ENCODE data around the gene PRKAG3. TPM values are rescaled to one million over a fixed set of nuclear protein-coding genes. Genes with fewer than 3 reads are reported as not detected.

Gene PRKAG3
- total and polyA plus RNA-seq, 4 donors, result 0.08 TPM; not detected in 3

GRCh38 chr2:218780046-218780445 is 51.6 kb downstream of the PRKAG3 start:
- TF ChIP-seq FOXA2 (IDR thresholded peaks at IDR 0.05), result no peak
- TF ChIP-seq RXRA (IDR thresholded peaks at IDR 0.05), result no peak
- TF ChIP-seq NR2F2 (IDR thresholded peaks at IDR 0.05), result no peak
- TF ChIP-seq GABPA (IDR thresholded peaks at IDR 0.05 in 1 of 2, conservative IDR thresholded peaks at IDR 0.05 in 1 of 2), result no peak
- TF ChIP-seq EGR1 (IDR thresholded peaks at IDR 0.05; ENCODE audit: low read depth in 2 of 2), result no peak
- TF ChIP-seq CTCF (IDR thresholded peaks at IDR 0.05; ENCODE audit: low read depth, low read length, missing input control), result no peak
- TF ChIP-seq RAD21 (IDR thresholded peaks at IDR 0.05), result no peak
- TF ChIP-seq JUND (IDR thresholded peaks at IDR 0.05), result no peak
- TF ChIP-seq YY1 (IDR thresholded peaks at IDR 0.05), result no peak
- TF ChIP-seq HNF4G (IDR thresholded peaks at IDR 0.05), result no peak
- TF ChIP-seq ATF3 (IDR thresholded peaks at IDR 0.05), result no peak
- no peak for TF ChIP-seq SP1 (IDR thresholded peaks at IDR 0.05)
- Histone ChIP-seq H3K27me3 (ENCODE audit: control insufficient read depth in 4 of 4, insufficient read depth in 4 of 4, low read length in 3 of 4) (no peaks in the 10 kb centered on the region), H3K36me3 (ENCODE audit: control insufficient read depth in 4 of 4, insufficient read depth in 3 of 4, low read depth in 1 of 4, low read length in 3 of 4) (no peaks in the 10 kb centered on the region), H3K9me3 (ENCODE audit: control insufficient read depth in 4 of 4, low read length in 3 of 4) (peaks cover 0 to 3% (median 0%) of the 10 kb centered on the region in 4 donors), H3K4me1 (ENCODE audit: control insufficient read depth in 4 of 4, insufficient read depth in 4 of 4, low read length in 3 of 4) (peaks cover 0 to 26% (median 16%) of the 10 kb centered on the region in 4 donors), H3K9ac (ENCODE audit: low read depth in 1 of 2, low read length in 2 of 2) (no peak overlapping the region), H3K4me3 (ENCODE audit: low read depth in 1 of 3, low read length in 3 of 3) (no peak overlapping the region), H3K27ac (ENCODE audit: low read depth in 1 of 2, low read length in 2 of 2) (no peak overlapping the region)
- no peak for DNase-seq (ENCODE audit: low spot score)
- WGBS, result 90% methylated on average over 2 of the region's 2 CpGs

DNA sequence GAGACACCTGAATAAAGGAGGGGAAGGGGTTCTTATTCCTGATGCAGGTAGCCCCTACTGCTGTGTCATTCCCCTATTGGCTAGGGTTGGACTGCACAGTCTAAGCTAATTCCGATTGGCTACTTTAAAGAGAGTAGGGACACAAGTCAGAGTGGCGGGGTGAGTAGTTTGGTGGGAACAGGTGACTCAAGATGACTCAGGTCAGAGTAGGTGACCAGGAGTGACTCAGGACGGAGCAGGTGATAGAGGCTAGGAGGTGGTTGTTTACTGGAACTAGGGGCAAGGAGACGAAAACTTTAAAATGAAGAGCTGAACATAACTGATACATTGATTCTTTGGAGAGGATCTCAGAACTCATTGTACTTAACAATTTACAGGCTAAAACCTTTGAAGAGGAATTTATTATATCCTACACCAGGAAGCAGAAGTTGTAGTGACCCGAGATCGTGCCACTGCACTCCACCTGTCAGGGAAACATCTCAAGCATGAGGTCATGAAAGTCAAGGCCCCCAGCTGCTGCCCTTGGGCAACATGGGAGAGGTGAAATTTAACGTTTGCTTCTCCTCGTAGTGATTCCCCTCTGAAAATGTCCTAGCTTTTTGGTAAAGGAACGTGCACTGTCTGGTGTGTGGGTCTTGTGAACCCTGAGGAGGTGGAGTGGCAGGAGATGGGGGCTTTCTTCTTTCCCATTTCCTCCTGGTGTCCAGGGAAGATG is 54.2 kb downstream of the PRKAG3 start:
- Histone ChIP-seq H3K9me3 (ENCODE audit: control insufficient read depth in 4 of 4, low read length in 3 of 4) (peaks cover 0 to 3% (median 0%) of the 10 kb centered on the region in 4 donors), H3K27ac (ENCODE audit: low read depth in 1 of 2, low read length in 2 of 2) (no peak overlapping the region), H3K4me3 (ENCODE audit: low read depth in 1 of 3, low read length in 3 of 3) (no peak overlapping the region), H3K27me3 (ENCODE audit: control insufficient read depth in 4 of 4, insufficient read depth in 4 of 4, low read length in 3 of 4) (no peaks in the 10 kb centered on the region), H3K36me3 (ENCODE audit: control insufficient read depth in 4 of 4, insufficient read depth in 3 of 4, low read depth in 1 of 4, low read length in 3 of 4) (no peaks in the 10 kb centered on the region), H3K9ac (ENCODE audit: low read depth in 1 of 2, low read length in 2 of 2) (no peak overlapping the region), H3K4me1 (ENCODE audit: control insufficient read depth in 4 of 4, insufficient read depth in 4 of 4, low read length in 3 of 4) (peaks cover 0 to 15% (median 9%) of the 10 kb centered on the region in 4 donors)
- TF ChIP-seq RAD21 (IDR thresholded peaks at IDR 0.05), result no peak
- TF ChIP-seq JUND (IDR thresholded peaks at IDR 0.05), result no peak
- TF ChIP-seq, protein P1, sequence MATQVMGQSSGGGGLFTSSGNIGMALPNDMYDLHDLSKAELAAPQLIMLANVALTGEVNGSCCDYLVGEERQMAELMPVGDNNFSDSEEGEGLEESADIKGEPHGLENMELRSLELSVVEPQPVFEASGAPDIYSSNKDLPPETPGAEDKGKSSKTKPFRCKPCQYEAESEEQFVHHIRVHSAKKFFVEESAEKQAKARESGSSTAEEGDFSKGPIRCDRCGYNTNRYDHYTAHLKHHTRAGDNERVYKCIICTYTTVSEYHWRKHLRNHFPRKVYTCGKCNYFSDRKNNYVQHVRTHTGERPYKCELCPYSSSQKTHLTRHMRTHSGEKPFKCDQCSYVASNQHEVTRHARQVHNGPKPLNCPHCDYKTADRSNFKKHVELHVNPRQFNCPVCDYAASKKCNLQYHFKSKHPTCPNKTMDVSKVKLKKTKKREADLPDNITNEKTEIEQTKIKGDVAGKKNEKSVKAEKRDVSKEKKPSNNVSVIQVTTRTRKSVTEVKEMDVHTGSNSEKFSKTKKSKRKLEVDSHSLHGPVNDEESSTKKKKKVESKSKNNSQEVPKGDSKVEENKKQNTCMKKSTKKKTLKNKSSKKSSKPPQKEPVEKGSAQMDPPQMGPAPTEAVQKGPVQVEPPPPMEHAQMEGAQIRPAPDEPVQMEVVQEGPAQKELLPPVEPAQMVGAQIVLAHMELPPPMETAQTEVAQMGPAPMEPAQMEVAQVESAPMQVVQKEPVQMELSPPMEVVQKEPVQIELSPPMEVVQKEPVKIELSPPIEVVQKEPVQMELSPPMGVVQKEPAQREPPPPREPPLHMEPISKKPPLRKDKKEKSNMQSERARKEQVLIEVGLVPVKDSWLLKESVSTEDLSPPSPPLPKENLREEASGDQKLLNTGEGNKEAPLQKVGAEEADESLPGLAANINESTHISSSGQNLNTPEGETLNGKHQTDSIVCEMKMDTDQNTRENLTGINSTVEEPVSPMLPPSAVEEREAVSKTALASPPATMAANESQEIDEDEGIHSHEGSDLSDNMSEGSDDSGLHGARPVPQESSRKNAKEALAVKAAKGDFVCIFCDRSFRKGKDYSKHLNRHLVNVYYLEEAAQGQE (IDR thresholded peaks at IDR 0.05), result no peak
- no peak for TF ChIP-seq HNF4G (IDR thresholded peaks at IDR 0.05)
- no peak for TF ChIP-seq FOXA1 (IDR thresholded peaks at IDR 0.05)
- 96% methylated on average over 9 of the region's 9 CpGs for WGBS
- no peak for DNase-seq (ENCODE audit: low spot score)
